GM12878 (cell line): ENCODE data around the gene POLE3. TPM values are rescaled to one million over a fixed set of nuclear protein-coding genes. Genes with fewer than 3 reads are reported as not detected.

ENCODE experiments used
- ATAC-seq: fragments of 200-7000 bp; cut with Tn5 transposase; 3 replicates; pipeline ENCODE4 v1.9.1; 2020; ENCODE audit warnings: mild to moderate bottlenecking, moderate library complexity
- BruUV-seq: library from RNA; stranded (reverse); fragments of 400-500 nt; replicated peaks from 2 replicates; lab custom pipeline; 2021; lab: Mats Ljungman, UMichigan
- CTCF ChIA-PET: fragments of 300-600 bp; sonication (Branson Sonifier 250); formaldehyde crosslinking; extraction: SDS; loops from one replicate; lab custom pipeline; 2021; ENCODE audit warnings: inconsistent platforms; lab: Yijun Ruan, JAX
- POLR2A ChIA-PET: fragments of 350-600 bp; formaldehyde crosslinking; extraction: SDS; loops from one replicate; lab custom pipeline; 2021; ENCODE audit warnings: inconsistent platforms; lab: Charles Lee
- RAD21 ChIA-PET: fragments of 300-600 bp; sonication (Branson Sonifier 250); formaldehyde crosslinking; loops from one replicate; lab custom pipeline; 2023; ENCODE audit warnings: antibody characterized with exemption; ENCODE audit not compliant: unreplicated experiment; lab: Charles Lee
- SMC1A ChIA-PET: fragments of 300-600 bp; sonication (Branson Sonifier 250); formaldehyde crosslinking; loops from one replicate; lab custom pipeline; 2023; ENCODE audit not compliant: unreplicated experiment, uncharacterized antibody; lab: Charles Lee
- DNase-seq: peaks from one replicate; pipeline ENCODE4 v3.0.0-alpha.2; 2011; ENCODE audit warnings: low read depth, low spot score
- FAIRE-seq: peaks from 3 replicates; lab custom pipeline; 2011; peaks lifted over from hg19 to GRCh38; lab: Jason Lieb, UNC
- H2AFZ ChIP-seq: 2 replicates; pipeline ENCODE4 v1.6.0; 2011; ENCODE audit warnings: low read depth, low read length, control low read depth; ENCODE audit not compliant: control insufficient read depth
- H3K27ac ChIP-seq: 2 replicates; pipeline ENCODE4 v1.5.1; 2011; ENCODE audit warnings: control low read depth; ENCODE audit not compliant: control insufficient read depth, insufficient read depth
- H3K27me3 ChIP-seq, 2 experiments: replicated peaks in 1 of 2; 2 replicates each; pipeline versions ENCODE4 v1.6.0 to v1.6.1; 2011; ENCODE audit warnings: low read length in 1 of 2; ENCODE audit not compliant: control insufficient read depth in 2 of 2, insufficient read depth in 2 of 2
- H3K36me3 ChIP-seq, 2 experiments: 2 replicates each; pipeline ENCODE4 v1.5.1; 2011; ENCODE audit warnings: low read length in 1 of 2; ENCODE audit not compliant: control insufficient read depth in 2 of 2, insufficient read depth in 2 of 2
- H3K4me1 ChIP-seq: 2 replicates; pipeline ENCODE4 v1.6.1; 2011; ENCODE audit warnings: mild to moderate bottlenecking, low read length, moderate library complexity, mixed read lengths; ENCODE audit not compliant: control insufficient read depth, insufficient read depth
- H3K4me2 ChIP-seq: 2 replicates; pipeline ENCODE4 v1.6.0; 2011; ENCODE audit warnings: control low read depth; ENCODE audit not compliant: control insufficient read depth, insufficient read depth
- H3K4me3 ChIP-seq: fragments of 200-600 bp; sonication (generic); 2 replicates; pipeline ENCODE4 v1.5.1; 2016
- H3K79me2 ChIP-seq: 2 replicates; pipeline ENCODE4 v1.6.0; 2011; ENCODE audit warnings: low read length; ENCODE audit not compliant: control insufficient read depth, insufficient read depth
- H3K9ac ChIP-seq: 2 replicates; pipeline ENCODE4 v1.8.0; 2011; ENCODE audit warnings: low read length, control low read depth, mixed read lengths; ENCODE audit not compliant: control insufficient read depth, insufficient read depth
- H3K9me3 ChIP-seq: replicated peaks from 3 replicates; pipeline ENCODE4 v1.5.1; 2011; ENCODE audit warnings: mild to moderate bottlenecking, low read length; ENCODE audit not compliant: control insufficient read depth, insufficient read depth
- H4K20me1 ChIP-seq: 2 replicates; pipeline ENCODE4 v1.6.0; 2011; ENCODE audit not compliant: control insufficient read depth, insufficient read depth
- BACH1 ChIP-seq: fragments of 450-650 bp; IDR thresholded peaks from 2 replicates; pipeline ENCODE4 v1.6.1; 2017; ENCODE audit warnings: mild to moderate bottlenecking, borderline replicate concordance
- HDAC6 ChIP-seq: fragments of 200-600 bp; sonication (generic); IDR thresholded peaks from one replicate; pipeline ENCODE4 v1.8.0; 2017; ENCODE audit warnings: antibody characterized with exemption; ENCODE audit not compliant: unreplicated experiment
- KLF5 ChIP-seq: fragments of 450-650 bp; IDR thresholded peaks from 2 replicates; pipeline ENCODE4 v1.6.1; 2014; ENCODE audit warnings: mild to moderate bottlenecking; ENCODE audit not compliant: partially characterized antibody
- NR2C2 ChIP-seq: IDR thresholded peaks from 2 replicates; pipeline ENCODE4 v1.6.1; 2011; ENCODE audit warnings: borderline replicate concordance, low read depth; ENCODE audit not compliant: control insufficient read depth, insufficient read length
- POLR2AphosphoS2 ChIP-seq: IDR thresholded peaks from 2 replicates; pipeline ENCODE4 v1.6.1; 2011; ENCODE audit warnings: low read depth, mild to moderate bottlenecking, low read length, improper control_type of control experiment, moderate library complexity
- RBBP5 ChIP-seq: fragments of 200-600 bp; sonication (generic); conservative IDR thresholded peaks from 2 replicates; pipeline ENCODE4 v1.6.1; 2016
- RUNX3 ChIP-seq: IDR thresholded peaks from 2 replicates; pipeline ENCODE4 v1.6.1; 2012; ENCODE audit warnings: low read length, inconsistent platforms
- TCF7 ChIP-seq: IDR thresholded peaks from 2 replicates; pipeline ENCODE4 v1.6.1; 2014; ENCODE audit warnings: antibody characterized with exemption, borderline replicate concordance
- ZBED1 ChIP-seq: IDR thresholded peaks from 2 replicates; pipeline ENCODE4 v1.6.1; 2016; ENCODE audit warnings: borderline replicate concordance
- WGBS: methylation state at CpG from one replicate; pipeline ENCODE4 v1.1.6; 2016; ENCODE audit warnings: low lambda C conversion rate; ENCODE audit not compliant: insufficient replicate concordance, insufficient coverage; ENCODE audit errors: missing lambda C conversion rate; 5-methylcytosine and 5-hydroxymethylcytosine counted together
- in situ Hi-C: fragments of 300-500 bp; cut with MboI; formaldehyde crosslinking; loops from 9 replicates; pipeline ENCODE4 v1.14.3; 2018; ENCODE audit warnings: mixed read lengths
- intact Hi-C: fragments of 100-400 bp; cut with micrococcal nuclease; formaldehyde crosslinking; loops from one replicate; pipeline ENCODE4 v1.14.2; 2022; ENCODE audit not compliant: unreplicated experiment
- polyA plus RNA-seq, 11 experiments: library from polyadenylated mRNA; depleted of rRNA in 4 of 11; unstranded in 6 of 11; stranded (reverse) in 5 of 11; fragments of >200 nt; fragmentation: Nextera tagmentation in 4 of 11; fragmentation: Illumina TruSeq in 1 of 11; extraction: Ambion mirVana in 4 of 11; extraction: Trizol in 1 of 11; gene quantifications; 1 replicate in 1 of 11; 2 replicates in 10 of 11; pipeline versions ENCODE4 v1.2.1 to v1.2.3, GENCODE V29; 2011 to 2016; ENCODE audit warnings: inconsistent platforms in 2 of 11, missing spikeins in 2 of 11, low read depth in 1 of 11
- total RNA-seq, 4 experiments: library from RNA; depleted of rRNA in 3 of 4; stranded (reverse); fragments of >200 nt in 3 of 4; fragmentation: Illumina TruSeq in 1 of 4; extraction: Trizol in 1 of 4; gene quantifications; 2 replicates each; pipeline versions ENCODE4 v1.2.1 to v1.2.3, GENCODE V29; 2013 to 2021
- TF ChIP-seq, protein P1 (sequence below): IDR thresholded peaks from 2 replicates; pipeline ENCODE4 v1.6.1; 2011; ENCODE audit warnings: borderline replicate concordance, low read depth, mild to moderate bottlenecking, moderate library complexity, mixed read lengths, low read length; ENCODE audit not compliant: insufficient read depth; ENCODE audit errors: extremely low read length
- TF ChIP-seq, protein P2 (sequence below), 3 experiments: IDR thresholded peaks in 2 of 3; conservative IDR thresholded peaks in 1 of 3; 2 replicates each; pipeline ENCODE4 v1.5.1; 2011; ENCODE audit warnings: low read depth in 3 of 3, low read length in 3 of 3, mild to moderate bottlenecking in 3 of 3, control low read depth in 2 of 3, moderate library complexity in 2 of 3, inconsistent platforms in 1 of 3, mixed read lengths in 1 of 3; ENCODE audit not compliant: control insufficient read depth in 2 of 3, insufficient read depth in 1 of 3; ENCODE audit errors: extremely low read depth in 1 of 3

Gene POLE3
- total and polyA plus RNA-seq, 10 of the 15 experiments (the other 5 are each of a cell fraction or from before 2014, with no cell fraction given) = 40.8 to 116 (median 80.2) TPM

DNA sequence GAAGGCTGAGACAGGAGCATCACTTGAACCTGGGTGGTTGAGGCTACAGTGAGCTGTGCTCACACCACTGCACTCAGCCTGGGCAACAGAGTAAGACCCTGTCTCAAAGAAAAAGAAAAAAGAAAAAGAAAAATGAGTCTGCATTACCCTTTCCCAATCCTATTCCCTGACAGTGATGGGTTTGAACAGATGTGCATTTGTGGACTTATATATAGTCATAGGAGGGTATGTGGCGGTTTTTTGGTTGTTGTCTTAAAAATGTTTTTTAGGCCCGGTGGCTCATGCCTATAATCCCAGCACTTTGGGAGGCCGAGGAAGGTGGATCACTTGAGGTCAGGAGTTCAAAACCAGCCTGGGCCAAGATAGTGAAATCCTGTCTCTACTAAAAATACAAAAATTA lies 47.1 kb downstream of the POLE3 start:
- no peak overlapping the region for H3K4me3 ChIP-seq
- no peaks in the 10 kb centered on the region for H3K27me3 ChIP-seq
- ChIA-PET POLR2A (no interaction called here), SMC1A (interaction anchor here (1.3 kb wide), 1 partner anchor 38 kb away, joined by 3 read pairs; the partner anchor contains the start of gene ALAD), RAD21 (no interaction called here), CTCF (interaction anchor here (1.2 kb wide), 1 partner anchor 13 kb away, joined by 3 read pairs; no protein-coding TSS in a partner anchor)
- H3K36me3 ChIP-seq = no peaks in the 10 kb centered on the region
- no peak overlapping the region for H2AFZ ChIP-seq
- no peak for FAIRE-seq
- no peak overlapping the region for H3K4me2 ChIP-seq
- WGBS = 48% methylated on average over 3 of the region's 3 CpGs
- no peak for DNase-seq
- H3K4me1 ChIP-seq = no peaks in the 10 kb centered on the region
- in situ Hi-C loops (no loop called here), intact Hi-C loops (no loop called here)
- H3K9ac ChIP-seq = no peak overlapping the region
- H3K79me2 ChIP-seq = no peaks in the 10 kb centered on the region
- no TSS peak for BruUV-seq
- no peaks in the 10 kb centered on the region for H3K9me3 ChIP-seq
- H4K20me1 ChIP-seq = no peaks in the 10 kb centered on the region
- no peak for TF ChIP-seq BACH1
- TF ChIP-seq, protein P1, sequence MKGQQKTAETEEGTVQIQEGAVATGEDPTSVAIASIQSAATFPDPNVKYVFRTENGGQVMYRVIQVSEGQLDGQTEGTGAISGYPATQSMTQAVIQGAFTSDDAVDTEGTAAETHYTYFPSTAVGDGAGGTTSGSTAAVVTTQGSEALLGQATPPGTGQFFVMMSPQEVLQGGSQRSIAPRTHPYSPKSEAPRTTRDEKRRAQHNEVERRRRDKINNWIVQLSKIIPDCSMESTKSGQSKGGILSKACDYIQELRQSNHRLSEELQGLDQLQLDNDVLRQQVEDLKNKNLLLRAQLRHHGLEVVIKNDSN = no peak
- TF ChIP-seq RBBP5 = no peak
- no peak for TF ChIP-seq KLF5
- TF ChIP-seq HDAC6 = no peak
- no peak for TF ChIP-seq POLR2AphosphoS2
- TF ChIP-seq, protein P2, sequence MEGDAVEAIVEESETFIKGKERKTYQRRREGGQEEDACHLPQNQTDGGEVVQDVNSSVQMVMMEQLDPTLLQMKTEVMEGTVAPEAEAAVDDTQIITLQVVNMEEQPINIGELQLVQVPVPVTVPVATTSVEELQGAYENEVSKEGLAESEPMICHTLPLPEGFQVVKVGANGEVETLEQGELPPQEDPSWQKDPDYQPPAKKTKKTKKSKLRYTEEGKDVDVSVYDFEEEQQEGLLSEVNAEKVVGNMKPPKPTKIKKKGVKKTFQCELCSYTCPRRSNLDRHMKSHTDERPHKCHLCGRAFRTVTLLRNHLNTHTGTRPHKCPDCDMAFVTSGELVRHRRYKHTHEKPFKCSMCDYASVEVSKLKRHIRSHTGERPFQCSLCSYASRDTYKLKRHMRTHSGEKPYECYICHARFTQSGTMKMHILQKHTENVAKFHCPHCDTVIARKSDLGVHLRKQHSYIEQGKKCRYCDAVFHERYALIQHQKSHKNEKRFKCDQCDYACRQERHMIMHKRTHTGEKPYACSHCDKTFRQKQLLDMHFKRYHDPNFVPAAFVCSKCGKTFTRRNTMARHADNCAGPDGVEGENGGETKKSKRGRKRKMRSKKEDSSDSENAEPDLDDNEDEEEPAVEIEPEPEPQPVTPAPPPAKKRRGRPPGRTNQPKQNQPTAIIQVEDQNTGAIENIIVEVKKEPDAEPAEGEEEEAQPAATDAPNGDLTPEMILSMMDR (IDR thresholded peaks at IDR 0.05 in 2 of 3, conservative IDR thresholded peaks at IDR 0.05 in 1 of 3; ENCODE audit: control insufficient read depth in 2 of 3, extremely low read depth in 1 of 3, insufficient read depth in 1 of 3, low read depth in 3 of 3, low read length in 3 of 3) = no peak
- no peak for TF ChIP-seq ZBED1
- TF ChIP-seq NR2C2 = no peak
- no peak for TF ChIP-seq RUNX3
- no peak for TF ChIP-seq TCF7
- no peak for ATAC-seq
- no peak overlapping the region for H3K27ac ChIP-seq
